RWPE1 (cell line): ENCODE data around the gene PPP2R2D.

Experiments
- CTCF ChIA-PET: fragments of 350-600 bp; sonication (Branson Sonifier 250); formaldehyde crosslinking; extraction: SDS; loops from one replicate; lab custom pipeline; 2021; lab: Yijun Ruan, JAX
- POLR2A ChIA-PET: fragments of 400-600 bp; formaldehyde crosslinking; extraction: SDS; loops from one replicate; lab custom pipeline; 2020; ENCODE audit warnings: antibody characterized with exemption; ENCODE audit not compliant: low non-redundant PET; lab: Yijun Ruan, JAX
- DNase-seq: peaks from one replicate; pipeline ENCODE4 v3.0.0; 2012; ENCODE audit warnings: low spot score
- H3K27ac ChIP-seq: fragments of 450-650 bp; 2 replicates; pipeline ENCODE4 v1.5.1; 2017
- TF ChIP-seq, protein P1 (sequence below): fragments of 450-650 bp; conservative IDR thresholded peaks from 2 replicates; pipeline ENCODE4 v1.5.1; 2017; ENCODE audit warnings: low read depth, mild to moderate bottlenecking

PPP2R2D gene

GRCh38 chr10:131858583-131859340, 42.0 kb upstream of the PPP2R2D start:
- no peak overlapping the region for H3K27ac ChIP-seq
- no peak for DNase-seq
- TF ChIP-seq, protein P1, sequence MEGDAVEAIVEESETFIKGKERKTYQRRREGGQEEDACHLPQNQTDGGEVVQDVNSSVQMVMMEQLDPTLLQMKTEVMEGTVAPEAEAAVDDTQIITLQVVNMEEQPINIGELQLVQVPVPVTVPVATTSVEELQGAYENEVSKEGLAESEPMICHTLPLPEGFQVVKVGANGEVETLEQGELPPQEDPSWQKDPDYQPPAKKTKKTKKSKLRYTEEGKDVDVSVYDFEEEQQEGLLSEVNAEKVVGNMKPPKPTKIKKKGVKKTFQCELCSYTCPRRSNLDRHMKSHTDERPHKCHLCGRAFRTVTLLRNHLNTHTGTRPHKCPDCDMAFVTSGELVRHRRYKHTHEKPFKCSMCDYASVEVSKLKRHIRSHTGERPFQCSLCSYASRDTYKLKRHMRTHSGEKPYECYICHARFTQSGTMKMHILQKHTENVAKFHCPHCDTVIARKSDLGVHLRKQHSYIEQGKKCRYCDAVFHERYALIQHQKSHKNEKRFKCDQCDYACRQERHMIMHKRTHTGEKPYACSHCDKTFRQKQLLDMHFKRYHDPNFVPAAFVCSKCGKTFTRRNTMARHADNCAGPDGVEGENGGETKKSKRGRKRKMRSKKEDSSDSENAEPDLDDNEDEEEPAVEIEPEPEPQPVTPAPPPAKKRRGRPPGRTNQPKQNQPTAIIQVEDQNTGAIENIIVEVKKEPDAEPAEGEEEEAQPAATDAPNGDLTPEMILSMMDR = no peak
- POLR2A ChIA-PET = no interaction called here
- CTCF ChIA-PET = no interaction called here

- ChIA-PET POLR2A (no interaction called here), CTCF (interaction anchor here (0.6 to 1.8 kb wide), 2 partner anchors 24 to 405 kb away, joined by 3 to 6 read pairs; no protein-coding TSS in a partner anchor)
- no peak for DNase-seq
- TF ChIP-seq, protein P1 = no peak
- H3K27ac ChIP-seq = no peak overlapping the region
Observed at GRCh38 chr10:131859341-131860020, 41.3 kb upstream of the PPP2R2D start.

GRCh38 chr10:131860311-131860710, 40.5 kb upstream of the PPP2R2D start:
- CTCF ChIA-PET = interaction anchor here (0.7 to 1.8 kb wide), 2 partner anchors 88 to 406 kb away, joined by 3 to 6 read pairs; no protein-coding TSS in a partner anchor
- no peak overlapping the region for H3K27ac ChIP-seq
- POLR2A ChIA-PET = no interaction called here
- DNase-seq = no peak
- TF ChIP-seq, protein P1 = no peak

DNA sequence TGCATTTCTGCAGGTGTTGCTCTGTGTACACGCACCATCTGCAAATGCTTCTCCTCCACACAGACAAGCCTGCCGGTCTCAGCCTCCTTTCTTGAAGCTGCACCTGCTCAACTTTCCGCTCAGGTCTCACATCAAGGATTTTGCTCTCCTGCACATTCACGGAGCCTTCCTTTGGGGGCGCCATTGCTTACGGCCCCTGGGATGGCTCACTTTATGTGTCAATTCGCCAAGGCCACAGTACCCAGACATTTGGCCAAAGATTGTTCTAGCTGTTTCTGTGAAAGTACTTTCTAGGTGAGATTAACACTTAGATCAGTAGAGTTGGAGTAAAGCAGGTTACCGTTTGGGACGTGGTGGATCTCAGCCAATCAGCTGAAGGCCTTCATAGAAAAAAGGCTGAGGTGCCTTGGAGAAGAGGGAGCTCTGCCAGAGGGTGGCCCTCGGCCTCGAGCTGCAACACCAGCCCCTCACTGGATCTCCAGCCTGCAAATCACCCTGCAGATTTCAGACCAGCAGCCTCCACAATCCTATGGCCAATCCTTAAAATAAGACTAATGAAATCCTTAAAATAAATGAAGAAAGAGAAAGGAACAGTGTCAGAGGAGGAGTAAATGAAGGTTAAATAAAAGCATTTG, 39.9 kb upstream of the PPP2R2D start:
- TF ChIP-seq, protein P1 = no peak
- POLR2A ChIA-PET = no interaction called here
- CTCF ChIA-PET = interaction anchor here (0.7 to 1.8 kb wide), 4 partner anchors 13 to 407 kb away, joined by 3 to 6 read pairs (median 4); no protein-coding TSS in a partner anchor
- H3K27ac ChIP-seq = no peak overlapping the region
- DNase-seq = no peak

- POLR2A ChIA-PET = no interaction called here
- CTCF ChIA-PET = no interaction called here
- DNase-seq = no peak
- no peak overlapping the region for H3K27ac ChIP-seq
- TF ChIP-seq, protein P1 = no peak
Observed at GRCh38 chr10:131862548-131862947, 38.3 kb upstream of the PPP2R2D start.
